Measurements from ENCODE around the gene HACD1.

The HACD1 gene

DNA sequence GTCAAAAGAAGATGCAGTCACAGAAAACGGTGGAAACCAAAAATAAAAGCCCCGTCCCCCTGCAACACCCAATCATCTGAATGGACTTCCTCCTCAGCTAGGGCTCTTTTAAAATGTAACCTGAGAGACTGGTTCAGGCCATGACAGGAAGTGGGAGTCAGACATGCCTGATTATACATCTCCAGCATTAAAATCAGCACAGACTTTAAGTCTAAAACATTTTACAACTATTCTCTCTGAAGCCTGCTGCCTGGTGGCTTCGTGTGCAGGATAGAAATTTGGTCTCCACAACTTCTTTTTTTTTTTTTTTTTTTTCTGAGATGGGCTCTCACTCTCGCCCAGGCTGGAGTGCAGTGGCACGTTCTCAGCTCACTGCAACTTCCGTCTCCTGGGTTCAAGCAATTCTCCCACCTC is 30.3 kb downstream of the HACD1 start:
- DNase-seq = no peak

DNA sequence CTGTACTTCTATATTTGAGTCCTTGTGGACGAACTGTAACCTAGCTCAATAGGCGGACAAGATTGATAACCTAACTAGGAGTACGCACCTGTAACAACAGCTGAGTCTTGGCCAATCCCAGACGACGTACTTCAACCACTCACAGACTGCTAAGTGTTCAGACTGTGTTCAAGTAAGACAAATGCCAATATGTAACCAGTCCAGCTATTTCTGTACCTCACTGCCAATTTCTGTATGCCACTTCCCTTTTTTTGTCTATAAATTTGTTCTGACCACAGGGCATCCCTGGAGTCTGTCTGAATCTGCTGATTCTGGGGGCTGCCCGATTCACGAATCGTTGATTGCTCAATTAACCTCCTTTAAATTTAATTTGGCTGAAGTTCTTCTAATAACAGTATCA is 32.2 kb downstream of the HACD1 start:
- no peak for DNase-seq

- no peak for DNase-seq
Measured at GRCh38 chr10:17580885-17581284, 36.3 kb downstream of the HACD1 start.

DNA sequence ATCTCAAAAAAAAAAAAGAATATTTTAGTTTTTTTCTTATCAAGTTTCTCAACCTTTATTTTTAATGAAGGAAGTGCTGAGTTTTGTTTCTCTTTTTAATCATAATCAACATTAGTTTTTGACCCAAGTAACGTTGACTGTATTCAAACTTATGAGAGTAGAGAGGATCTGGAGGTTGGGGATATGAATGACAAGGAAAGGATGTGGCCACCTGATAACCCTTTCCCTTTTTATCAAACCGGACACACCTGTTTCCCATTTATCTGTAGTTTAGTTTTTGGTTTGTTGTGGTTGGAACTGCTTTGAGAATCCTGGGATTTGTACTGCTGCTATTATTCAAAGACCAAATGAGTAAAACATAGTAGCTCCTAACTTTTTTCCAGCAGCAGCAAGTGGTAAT is 38.6 kb downstream of the HACD1 start:
- no peak for DNase-seq

GRCh38 chr10:17576768-17577167 is 40.4 kb downstream of the HACD1 start:
- DNase-seq = no peak

GRCh38 chr10:17564911-17565310 is 52.3 kb downstream of the HACD1 start:
- no peak for DNase-seq

- no peak for DNase-seq
Measured at GRCh38 chr10:17563452-17563851, 53.7 kb downstream of the HACD1 start.

GRCh38 chr10:17562614-17563013 is 54.6 kb downstream of the HACD1 start:
- DNase-seq = no peak

GRCh38 chr10:17561111-17561510 is 56.1 kb downstream of the HACD1 start:
- no peak for DNase-seq

DNA sequence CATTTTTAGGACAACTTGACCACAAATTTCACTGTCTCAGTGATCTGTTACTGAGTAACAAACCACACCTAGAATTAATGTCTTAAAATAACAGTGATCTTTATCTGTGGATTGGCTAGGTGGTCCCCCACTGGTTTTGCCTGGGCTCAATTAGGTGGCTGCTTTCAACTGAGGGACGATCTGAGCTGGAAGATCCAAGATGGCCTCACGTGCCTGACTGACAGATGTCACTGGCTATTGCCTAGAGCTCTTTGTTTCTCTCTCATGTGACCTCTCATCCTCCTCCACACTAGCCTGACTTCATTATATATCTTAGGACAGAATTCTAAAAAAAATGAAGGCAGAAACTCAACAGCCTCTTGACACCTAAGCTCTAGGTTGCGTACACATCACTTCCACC is 59.7 kb downstream of the HACD1 start:
- DNase-seq = no peak

DNA sequence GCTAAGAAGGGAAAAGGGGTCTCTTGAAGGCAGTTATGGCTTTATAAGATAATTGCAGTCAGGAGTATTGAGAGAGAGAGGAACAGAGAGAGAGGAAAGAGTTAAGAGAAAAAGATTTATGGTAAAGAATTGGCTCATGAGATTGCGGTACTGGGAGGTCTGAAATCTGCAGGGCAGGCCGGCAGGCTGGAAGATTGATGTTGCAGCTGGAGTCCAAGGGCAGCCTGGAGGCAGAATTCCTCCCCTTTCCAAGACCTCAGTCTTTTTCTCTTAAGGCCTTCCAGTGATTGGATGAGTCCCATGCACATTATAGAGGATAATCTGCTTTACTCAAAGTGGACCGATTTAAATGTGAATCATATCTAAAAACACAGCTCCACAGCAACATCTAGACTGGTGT is 68.4 kb downstream of the HACD1 start:
- no peak for DNase-seq

DNA sequence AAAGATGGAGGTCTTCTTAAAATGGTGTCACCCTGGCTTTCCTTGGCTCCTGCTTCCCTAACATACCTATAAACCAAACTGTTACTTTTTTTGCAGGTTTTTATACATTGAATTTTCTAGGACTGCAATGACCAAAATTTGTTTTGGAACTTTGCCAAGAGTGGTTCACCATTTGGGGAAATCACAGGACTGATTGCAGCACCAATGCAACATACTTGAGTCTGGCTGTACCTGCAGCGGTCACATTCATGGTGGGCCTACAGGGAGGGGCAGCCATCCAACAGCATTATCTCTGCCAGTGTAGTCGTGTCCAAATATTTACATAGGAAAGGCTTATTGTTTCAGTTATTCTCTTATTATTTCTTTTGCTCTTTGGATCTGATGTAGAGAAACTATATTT is 69.0 kb downstream of the HACD1 start:
- DNase-seq = no peak

- no peak for DNase-seq
Measured at GRCh38 chr10:17547060-17547459, 70.1 kb downstream of the HACD1 start.

DNA sequence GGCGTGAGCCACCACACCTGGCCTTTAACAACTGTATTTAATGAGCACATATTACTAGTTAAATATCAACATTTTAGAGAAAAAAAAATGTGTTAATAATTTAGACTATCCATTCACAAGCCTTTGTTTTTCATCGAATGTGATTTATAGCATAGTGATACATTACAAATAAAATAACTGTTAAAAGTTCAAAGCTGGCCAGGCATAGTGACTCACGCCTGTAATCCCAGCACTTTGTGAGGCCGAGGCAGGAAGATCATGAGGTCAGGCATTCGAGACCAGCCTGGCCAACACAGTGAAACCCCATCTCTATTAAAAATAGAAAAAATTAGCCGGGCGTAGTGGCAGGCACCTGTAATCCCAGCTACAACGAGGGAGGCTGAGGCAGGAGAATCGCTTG is 72.7 kb downstream of the HACD1 start:
- DNase-seq = no peak

Measured in hypothalamus (tissue), 51 donors.